ENCODE data around the gene TOLLIP.

Gene TOLLIP

DNA sequence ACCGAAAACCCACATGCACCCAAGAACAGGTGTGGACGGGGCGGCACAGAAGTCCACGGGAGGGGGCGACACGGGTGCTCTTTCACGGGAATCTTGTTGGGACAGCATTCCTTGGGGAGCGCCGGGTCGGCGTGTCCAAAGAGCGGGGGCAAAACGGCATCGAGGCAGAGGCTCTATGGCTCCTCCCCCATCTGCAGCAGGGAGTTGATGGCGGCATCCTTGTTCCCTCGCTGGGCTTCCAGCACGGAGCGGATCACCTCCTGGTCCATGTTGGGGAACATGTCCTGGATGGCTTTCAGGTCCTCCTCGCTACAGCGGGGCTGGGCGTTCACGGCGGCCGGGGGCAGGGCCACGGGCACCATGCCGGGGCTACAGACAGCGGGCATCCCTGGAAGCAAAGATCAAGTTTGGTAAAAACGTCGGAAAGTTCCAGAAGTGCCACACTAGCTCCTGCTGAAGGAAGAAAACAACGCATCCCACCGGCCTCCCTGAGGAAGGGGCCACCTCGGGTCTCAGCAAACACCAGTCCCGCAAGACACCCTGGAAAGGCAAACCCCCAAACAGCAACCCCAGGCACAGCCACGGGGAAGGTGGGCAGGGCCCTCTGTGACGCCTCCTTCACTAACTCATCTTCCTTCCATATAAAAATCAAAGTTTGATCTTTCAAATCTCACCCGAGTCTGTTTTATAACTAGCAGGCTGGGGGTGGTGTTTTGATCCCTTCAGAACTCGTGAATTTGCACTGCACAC lies 32.4 kb downstream of the TOLLIP start:
- no peak overlapping the region for H3K4me3 ChIP-seq (ENCODE audit: low read length)
- TF ChIP-seq, protein P1, sequence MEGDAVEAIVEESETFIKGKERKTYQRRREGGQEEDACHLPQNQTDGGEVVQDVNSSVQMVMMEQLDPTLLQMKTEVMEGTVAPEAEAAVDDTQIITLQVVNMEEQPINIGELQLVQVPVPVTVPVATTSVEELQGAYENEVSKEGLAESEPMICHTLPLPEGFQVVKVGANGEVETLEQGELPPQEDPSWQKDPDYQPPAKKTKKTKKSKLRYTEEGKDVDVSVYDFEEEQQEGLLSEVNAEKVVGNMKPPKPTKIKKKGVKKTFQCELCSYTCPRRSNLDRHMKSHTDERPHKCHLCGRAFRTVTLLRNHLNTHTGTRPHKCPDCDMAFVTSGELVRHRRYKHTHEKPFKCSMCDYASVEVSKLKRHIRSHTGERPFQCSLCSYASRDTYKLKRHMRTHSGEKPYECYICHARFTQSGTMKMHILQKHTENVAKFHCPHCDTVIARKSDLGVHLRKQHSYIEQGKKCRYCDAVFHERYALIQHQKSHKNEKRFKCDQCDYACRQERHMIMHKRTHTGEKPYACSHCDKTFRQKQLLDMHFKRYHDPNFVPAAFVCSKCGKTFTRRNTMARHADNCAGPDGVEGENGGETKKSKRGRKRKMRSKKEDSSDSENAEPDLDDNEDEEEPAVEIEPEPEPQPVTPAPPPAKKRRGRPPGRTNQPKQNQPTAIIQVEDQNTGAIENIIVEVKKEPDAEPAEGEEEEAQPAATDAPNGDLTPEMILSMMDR (conservative IDR thresholded peaks at IDR 0.05; ENCODE audit: low read length): no peak
- DNase-seq (ENCODE audit: low read depth): no peak

DNA sequence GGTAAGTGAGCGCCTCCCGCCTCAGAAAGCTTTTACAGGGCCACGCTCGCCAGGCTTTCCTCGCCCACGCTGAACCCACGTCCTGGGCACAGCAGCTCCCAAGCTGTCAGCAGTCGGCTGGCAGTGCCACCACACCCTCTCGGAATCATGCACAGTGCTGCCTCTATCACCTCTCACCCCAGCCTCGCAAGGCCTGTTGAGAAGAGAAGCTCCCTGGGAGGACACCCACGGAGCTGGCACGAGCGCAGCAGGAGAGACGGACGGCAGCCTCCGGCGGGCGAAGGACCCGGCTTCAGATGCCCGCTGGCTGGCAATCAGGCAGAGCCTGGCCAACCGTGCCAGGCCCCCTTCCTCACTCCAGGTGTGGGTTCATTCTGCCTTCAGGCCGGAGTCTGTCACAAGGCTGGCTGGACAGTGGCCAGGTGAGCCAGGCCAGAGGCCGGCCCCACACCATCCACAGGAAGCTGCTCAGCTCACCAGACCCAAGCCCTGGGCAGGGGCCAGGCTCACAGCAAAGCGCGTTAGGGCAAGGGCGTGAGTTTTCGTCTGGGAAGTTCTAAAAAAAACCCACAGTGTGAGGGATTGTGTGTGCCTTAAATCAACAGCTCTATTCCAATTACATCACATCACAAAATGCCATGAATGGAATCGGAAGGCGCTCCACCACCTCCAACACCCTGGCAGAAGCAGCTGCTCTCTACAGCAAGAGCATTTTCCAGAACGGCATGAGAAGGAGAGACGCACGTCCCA lies 33.2 kb downstream of the TOLLIP start:
- TF ChIP-seq, protein P1 (conservative IDR thresholded peaks at IDR 0.05; ENCODE audit: low read length): no peak
- no peak for DNase-seq (ENCODE audit: low read depth)
- H3K4me3 ChIP-seq (ENCODE audit: low read length): no peak overlapping the region

DNA sequence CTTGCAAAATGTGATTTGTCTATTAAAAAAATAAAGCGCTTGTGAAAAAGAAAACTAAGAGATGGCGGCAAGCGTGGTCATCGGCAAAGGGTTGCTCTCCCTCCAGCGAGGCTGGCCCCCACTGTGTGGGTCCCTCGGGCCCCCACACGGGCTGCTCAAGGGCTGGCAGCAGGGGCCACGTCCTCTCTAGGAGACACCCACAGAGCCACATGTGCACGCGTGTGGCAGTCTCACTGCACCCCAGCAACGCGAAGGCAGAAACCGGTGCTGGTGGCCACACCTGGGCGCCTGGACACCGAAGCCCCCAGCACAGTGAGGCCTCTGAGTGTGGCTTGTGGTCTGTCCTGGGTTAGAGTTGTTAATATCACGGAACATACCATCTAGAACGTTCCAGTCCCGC lies 34.4 kb downstream of the TOLLIP start:
- no peak for DNase-seq (ENCODE audit: low read depth)
- TF ChIP-seq, protein P1 (conservative IDR thresholded peaks at IDR 0.05; ENCODE audit: low read length): no peak
- H3K4me3 ChIP-seq (ENCODE audit: low read length): no peak overlapping the region

DNA sequence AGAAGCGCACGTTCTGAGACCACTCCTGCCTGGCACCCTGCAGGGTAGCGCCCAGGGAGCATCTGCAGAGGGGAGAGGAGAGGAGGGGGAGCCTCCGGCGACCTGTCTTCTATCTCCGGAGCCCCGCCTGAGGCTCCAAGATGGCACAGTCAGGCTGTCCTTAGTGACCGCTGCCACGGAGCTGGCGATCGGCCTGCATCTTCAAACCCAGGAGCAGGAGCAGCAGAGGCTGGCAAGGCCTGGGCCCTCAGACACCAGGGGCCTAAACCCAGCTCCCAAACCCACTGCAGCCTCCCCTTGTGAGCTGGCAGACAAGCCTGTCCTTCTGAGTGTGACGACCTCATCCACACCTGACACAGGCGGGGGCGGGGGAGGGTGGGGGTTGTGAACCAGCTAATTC lies 34.9 kb downstream of the TOLLIP start:
- DNase-seq (ENCODE audit: low read depth): no peak
- no peak overlapping the region for H3K4me3 ChIP-seq (ENCODE audit: low read length)
- TF ChIP-seq, protein P1 (conservative IDR thresholded peaks at IDR 0.05; ENCODE audit: low read length): no peak

DNA sequence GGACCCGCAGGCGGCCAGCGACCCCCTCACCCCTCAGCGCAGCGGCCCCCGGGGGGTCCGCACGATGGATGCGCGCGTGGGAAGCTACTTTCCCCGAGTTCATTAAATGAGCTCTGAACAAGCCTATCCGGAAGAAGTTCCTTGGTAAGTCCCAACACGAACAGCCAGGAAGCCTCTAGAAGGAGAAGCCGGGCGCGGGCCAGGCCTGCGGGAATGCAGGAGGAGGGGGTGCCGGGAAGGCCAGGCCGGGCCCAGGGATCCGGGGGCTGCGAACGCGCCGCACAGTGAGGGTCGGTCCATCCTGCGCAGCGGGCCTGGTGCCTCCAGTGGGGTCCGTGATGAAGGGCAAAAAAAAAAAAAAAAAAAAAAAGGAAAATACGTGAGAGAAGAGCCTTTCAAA lies 36.9 kb downstream of the TOLLIP start:
- TF ChIP-seq, protein P1 (conservative IDR thresholded peaks at IDR 0.05; ENCODE audit: low read length): no peak
- DNase-seq (ENCODE audit: low read depth): no peak
- no peak overlapping the region for H3K4me3 ChIP-seq (ENCODE audit: low read length)

DNA sequence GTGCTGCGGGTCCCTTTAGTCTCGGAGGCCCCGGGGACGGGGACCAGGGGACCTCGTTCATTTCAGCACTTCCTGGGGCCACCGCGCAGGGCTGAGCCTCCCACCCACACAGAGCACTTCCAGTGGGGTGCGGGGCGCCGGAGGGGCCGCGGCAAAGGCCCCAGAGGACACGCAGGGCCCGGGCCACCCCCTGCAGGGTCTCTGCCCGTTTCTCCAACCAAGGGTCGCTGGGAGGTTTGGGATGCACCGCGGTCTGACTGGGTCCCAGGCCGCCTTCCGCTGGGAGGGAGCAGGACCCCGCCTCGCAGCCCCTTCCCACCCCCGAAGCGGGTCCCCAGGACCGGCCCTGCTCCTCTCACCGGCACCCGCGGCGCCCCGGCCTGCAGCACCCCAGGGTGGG lies 37.5 kb downstream of the TOLLIP start:
- TF ChIP-seq, protein P1 (conservative IDR thresholded peaks at IDR 0.05; ENCODE audit: low read length): no peak

DNA sequence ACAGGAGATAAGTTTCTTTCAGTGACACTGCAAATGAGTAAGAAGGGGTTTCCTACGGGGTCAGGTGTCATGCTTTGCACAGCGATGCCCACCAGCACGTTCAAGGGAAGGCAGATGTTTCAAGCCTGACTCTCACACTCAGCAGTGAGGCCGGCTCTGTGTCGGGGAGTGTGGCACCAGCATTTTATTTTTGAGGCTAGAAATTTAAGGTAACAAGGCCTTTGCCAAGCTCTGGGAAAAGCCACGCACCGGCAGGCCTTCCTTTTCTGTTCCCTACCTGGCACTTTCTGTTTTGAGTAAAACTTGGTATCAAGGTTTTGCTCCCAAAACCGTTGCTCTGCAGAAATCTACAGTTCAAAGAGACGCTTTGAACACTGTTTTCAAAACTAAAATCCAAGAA lies 38.0 kb downstream of the TOLLIP start:
- DNase-seq (ENCODE audit: low read depth): no peak
- TF ChIP-seq, protein P1 (conservative IDR thresholded peaks at IDR 0.05; ENCODE audit: low read length): no peak
- H3K4me3 ChIP-seq (ENCODE audit: low read length): no peak overlapping the region

More for the DNA sequence above, 37.5 kb downstream of the TOLLIP start:
- no peak for DNase-seq (ENCODE audit: low read depth)
- no peak overlapping the region for H3K4me3 ChIP-seq (ENCODE audit: low read length)

Data from AG10803 (cell line).